ENCODE results near the gene UNC80.

DNA sequence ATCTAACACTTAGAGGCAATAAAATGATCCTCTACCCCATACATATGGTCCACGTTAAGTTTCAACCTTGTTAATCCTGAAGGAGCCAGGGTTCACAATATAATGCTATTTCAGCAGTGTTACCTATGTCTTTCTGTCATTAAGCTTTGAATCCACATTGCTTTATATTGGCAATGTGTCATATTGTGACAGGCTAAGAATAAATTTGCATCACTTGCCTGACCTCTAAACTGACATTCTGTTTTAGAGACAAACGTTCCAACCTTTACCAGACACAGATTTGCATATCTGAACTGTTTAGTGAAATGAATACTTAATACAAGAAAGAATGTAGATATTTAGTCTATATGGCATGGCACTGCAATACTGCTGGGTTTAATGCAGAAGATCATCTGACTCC, 98.4 kb downstream of the UNC80 start:
- no peak for TF ChIP-seq TARDBP (IDR thresholded peaks at IDR 0.05)
- no peak for TF ChIP-seq FOXK2 (IDR thresholded peaks at IDR 0.05)
- no peak for TF ChIP-seq ARNT (IDR thresholded peaks at IDR 0.05)
- TF ChIP-seq HDGF (IDR thresholded peaks at IDR 0.05; ENCODE audit: borderline replicate concordance) = no peak
- no peak for TF ChIP-seq BHLHE40 (IDR thresholded peaks at IDR 0.05; ENCODE audit: borderline replicate concordance)
- no peak for TF ChIP-seq ELF4 (IDR thresholded peaks at IDR 0.05)
- no peak for TF ChIP-seq FOXM1 (IDR thresholded peaks at IDR 0.05; ENCODE audit: borderline replicate concordance)
- no peak for TF ChIP-seq ZNF384 (IDR thresholded peaks at IDR 0.05)
- TF ChIP-seq L3MBTL2 (conservative IDR thresholded peaks at IDR 0.05) = no peak

Measured in HEK293T (cell line).